GM18868 (cell line): ENCODE results near the gene SLC2A1.

Experiments
- ATAC-seq: cut with Tn5 transposase; IDR thresholded peaks from one replicate; pipeline ENCODE4 v1.9.1; 2021; ENCODE audit warnings: mild to moderate bottlenecking, moderate library complexity; ENCODE audit not compliant: unreplicated experiment

Gene SLC2A1

GRCh38 chr1:42958488-42959319, at the start of gene SLC2A1:
Gene SLC2A1 (minus strand): TSS chr1:42958868. CDS start chr1:42958651, 217 bp downstream.
- peak; percentile 82 for ATAC-seq

GRCh38 chr1:43007377-43008114, 48.9 kb upstream of the SLC2A1 start:
- ATAC-seq = no peak

GRCh38 chr1:43005460-43006361, 47.0 kb upstream of the SLC2A1 start:
- ATAC-seq = no peak

GRCh38 chr1:43004587-43005459, 46.2 kb upstream of the SLC2A1 start:
- ATAC-seq = no peak

GRCh38 chr1:43002766-43003165, 44.1 kb upstream of the SLC2A1 start:
- ATAC-seq = no peak

- no peak for ATAC-seq
Measured at GRCh38 chr1:43002116-43002515, 43.4 kb upstream of the SLC2A1 start.

GRCh38 chr1:43001434-43001833, 42.8 kb upstream of the SLC2A1 start:
- ATAC-seq = no peak

- ATAC-seq = no peak
Measured at GRCh38 chr1:43000271-43000670, 41.6 kb upstream of the SLC2A1 start.

- ATAC-seq = no peak
Measured at GRCh38 chr1:42999308-42999707, 40.6 kb upstream of the SLC2A1 start.

- ATAC-seq = no peak
Measured at GRCh38 chr1:42998386-42998785, 39.7 kb upstream of the SLC2A1 start.

GRCh38 chr1:42996384-42996970, 37.8 kb upstream of the SLC2A1 start:
- ATAC-seq = no peak

GRCh38 chr1:42993502-42994136, 35.0 kb upstream of the SLC2A1 start:
- no peak for ATAC-seq

GRCh38 chr1:42992054-42992571, 33.4 kb upstream of the SLC2A1 start:
- ATAC-seq = no peak

- no peak for ATAC-seq
Measured at GRCh38 chr1:42990757-42991346, 32.2 kb upstream of the SLC2A1 start.

GRCh38 chr1:42983693-42984092, 25.0 kb upstream of the SLC2A1 start:
- no peak for ATAC-seq

GRCh38 chr1:42983253-42983652, 24.6 kb upstream of the SLC2A1 start:
- ATAC-seq = no peak

- ATAC-seq = no peak
Measured at GRCh38 chr1:42982641-42983040, 24.0 kb upstream of the SLC2A1 start.

- ATAC-seq = no peak
Measured at GRCh38 chr1:42981871-42982270, 23.2 kb upstream of the SLC2A1 start.
